ENCODE data around the gene ARIH2.

Gene ARIH2

GRCh38 chr3:48938156-48938555, 19.5 kb downstream of the ARIH2 start:
- no peak for DNase-seq
- Histone ChIP-seq H2BK5ac (ENCODE audit: low read depth, low read length, poor library complexity, severe bottlenecking) (no peak overlapping the region), H3K4me3 (ENCODE audit: insufficient read depth in 1 of 2, low read depth in 1 of 2, low read length in 2 of 2) (no peak overlapping the region), H3K4ac (ENCODE audit: low read depth in 1 of 2, low read length in 2 of 2) (no peak overlapping the region), H3K27me3 (ENCODE audit: control insufficient read depth in 1 of 2, insufficient read depth in 1 of 2, low read length in 2 of 2) (no peaks in the 10 kb centered on the region), H3K4me1 (ENCODE audit: control insufficient read depth, insufficient read depth, low read depth, low read length) (no peaks in the 10 kb centered on the region), H3K23ac (ENCODE audit: low read length in 2 of 2) (no peak overlapping the region), H3K36me3 (ENCODE audit: control insufficient read depth in 1 of 2, insufficient read depth in 2 of 2, low read depth in 1 of 2, low read length in 2 of 2) (peaks cover 5 to 32% of the 10 kb centered on the region in 2 experiments), H3K79me1 (replicated peaks; ENCODE audit: low read length, poor library complexity, severe bottlenecking) (peaks cover 9% of the 10 kb centered on the region), H3K14ac (ENCODE audit: low read length in 2 of 2) (no peak overlapping the region), H2BK15ac (ENCODE audit: low read depth, poor library complexity, severe bottlenecking) (no peak overlapping the region), H3K27ac (ENCODE audit: low read length, poor library complexity, severe bottlenecking) (no peak overlapping the region), H4K91ac (ENCODE audit: low read length) (no peak overlapping the region), H3K4me2 (ENCODE audit: low read length, poor library complexity, severe bottlenecking) (no peak overlapping the region), H4K8ac (ENCODE audit: low read length) (no peak overlapping the region), H2AK5ac (ENCODE audit: low read length, severe bottlenecking) (no peak overlapping the region), H3K18ac (ENCODE audit: low read depth in 1 of 2, low read length in 2 of 2) (no peak overlapping the region), H2BK120ac (ENCODE audit: low read depth, low read length) (no peak overlapping the region), H3K9ac (ENCODE audit: low read length) (no peak overlapping the region), H2BK12ac (ENCODE audit: low read length in 2 of 2) (no peak overlapping the region), H2AFZ (ENCODE audit: low read depth, low read length) (no peak overlapping the region), H3K9me3 (ENCODE audit: control insufficient read depth, low read length) (no peaks in the 10 kb centered on the region)

- Histone ChIP-seq H4K8ac (ENCODE audit: low read length) (no peak overlapping the region), H2AK5ac (ENCODE audit: low read length, severe bottlenecking) (no peak overlapping the region), H3K36me3 (ENCODE audit: control insufficient read depth in 1 of 2, insufficient read depth in 2 of 2, low read depth in 1 of 2, low read length in 2 of 2) (peaks cover under 1 to 36% of the 10 kb centered on the region in 2 experiments), H2BK12ac (ENCODE audit: low read length in 2 of 2) (no peak overlapping the region), H3K23ac (ENCODE audit: low read length in 2 of 2) (no peak overlapping the region), H3K4me3 (ENCODE audit: insufficient read depth in 1 of 2, low read depth in 1 of 2, low read length in 2 of 2) (no peak overlapping the region), H3K4me1 (ENCODE audit: control insufficient read depth, insufficient read depth, low read depth, low read length) (no peaks in the 10 kb centered on the region), H3K27me3 (ENCODE audit: control insufficient read depth in 1 of 2, insufficient read depth in 1 of 2, low read length in 2 of 2) (no peaks in the 10 kb centered on the region), H3K9me3 (ENCODE audit: control insufficient read depth, low read length) (no peaks in the 10 kb centered on the region), H3K18ac (ENCODE audit: low read depth in 1 of 2, low read length in 2 of 2) (no peak overlapping the region), H2BK120ac (ENCODE audit: low read depth, low read length) (no peak overlapping the region), H3K4ac (ENCODE audit: low read depth in 1 of 2, low read length in 2 of 2) (no peak overlapping the region), H2BK15ac (ENCODE audit: low read depth, poor library complexity, severe bottlenecking) (no peak overlapping the region), H3K27ac (ENCODE audit: low read length, poor library complexity, severe bottlenecking) (no peak overlapping the region), H3K14ac (ENCODE audit: low read length in 2 of 2) (no peak overlapping the region), H2AFZ (ENCODE audit: low read depth, low read length) (no peak overlapping the region), H2BK5ac (ENCODE audit: low read depth, low read length, poor library complexity, severe bottlenecking) (no peak overlapping the region), H3K9ac (ENCODE audit: low read length) (no peak overlapping the region), H4K91ac (ENCODE audit: low read length) (no peak overlapping the region), H3K79me1 (replicated peaks; ENCODE audit: low read length, poor library complexity, severe bottlenecking) (peaks cover 11% of the 10 kb centered on the region), H3K4me2 (ENCODE audit: low read length, poor library complexity, severe bottlenecking) (no peak overlapping the region)
- WGBS, result 100% methylated on average over 3 of the region's 3 CpGs
- DNase-seq, result no peak
Observed at GRCh38 chr3:48938689-48939088, 20.0 kb downstream of the ARIH2 start.

- H2AFZ ChIP-seq (ENCODE audit: low read depth, low read length), result no peak overlapping the region
- no peak overlapping the region for H3K23ac ChIP-seq (ENCODE audit: low read length in 2 of 2)
- no peak overlapping the region for H4K91ac ChIP-seq (ENCODE audit: low read length)
- H4K8ac ChIP-seq (ENCODE audit: low read length), result no peak overlapping the region
- H2AK5ac ChIP-seq (ENCODE audit: low read length, severe bottlenecking), result no peak overlapping the region
- H3K27me3 ChIP-seq (ENCODE audit: control insufficient read depth in 1 of 2, insufficient read depth in 1 of 2, low read length in 2 of 2), result no peaks in the 10 kb centered on the region
- no peaks in the 10 kb centered on the region for H3K9me3 ChIP-seq (ENCODE audit: control insufficient read depth, low read length)
- no peak overlapping the region for H2BK5ac ChIP-seq (ENCODE audit: low read depth, low read length, poor library complexity, severe bottlenecking)
- 91% methylated on average over 2 of the region's 2 CpGs for WGBS
- H3K14ac ChIP-seq (ENCODE audit: low read length in 2 of 2), result no peak overlapping the region
- no peak overlapping the region for H3K4me3 ChIP-seq (ENCODE audit: insufficient read depth in 1 of 2, low read depth in 1 of 2, low read length in 2 of 2)
- no peak overlapping the region for H2BK15ac ChIP-seq (ENCODE audit: low read depth, poor library complexity, severe bottlenecking)
- H3K27ac ChIP-seq (ENCODE audit: low read length, poor library complexity, severe bottlenecking), result no peak overlapping the region
- no peak overlapping the region for H2BK12ac ChIP-seq (ENCODE audit: low read length in 2 of 2)
- H3K9ac ChIP-seq (ENCODE audit: low read length), result no peak overlapping the region
- H3K4me1 ChIP-seq (ENCODE audit: control insufficient read depth, insufficient read depth, low read depth, low read length), result peaks cover 3% of the 10 kb centered on the region
- H3K18ac ChIP-seq (ENCODE audit: low read depth in 1 of 2, low read length in 2 of 2), result no peak overlapping the region
- peaks cover 0 to 8% of the 10 kb centered on the region in 2 experiments for H3K36me3 ChIP-seq (ENCODE audit: control insufficient read depth in 1 of 2, insufficient read depth in 2 of 2, low read depth in 1 of 2, low read length in 2 of 2)
- H2BK120ac ChIP-seq (ENCODE audit: low read depth, low read length), result no peak overlapping the region
- H3K79me1 ChIP-seq (replicated peaks; ENCODE audit: low read length, poor library complexity, severe bottlenecking), result peaks cover 27% of the 10 kb centered on the region
- no peak for DNase-seq
- no peak overlapping the region for H3K4me2 ChIP-seq (ENCODE audit: low read length, poor library complexity, severe bottlenecking)
- H3K4ac ChIP-seq (ENCODE audit: low read depth in 1 of 2, low read length in 2 of 2), result no peak overlapping the region
Observed at GRCh38 chr3:48945432-48945831, 26.8 kb downstream of the ARIH2 start.

- no peak overlapping the region for H2AK5ac ChIP-seq (ENCODE audit: low read length, severe bottlenecking)
Observed at GRCh38 chr3:48945891-48946549, 27.4 kb downstream of the ARIH2 start.

More at GRCh38 chr3:48945891-48946549, 27.4 kb downstream of the ARIH2 start:
- Histone ChIP-seq H3K27me3 (ENCODE audit: control insufficient read depth in 1 of 2, insufficient read depth in 1 of 2, low read length in 2 of 2) (no peaks in the 10 kb centered on the region), H2BK15ac (ENCODE audit: low read depth, poor library complexity, severe bottlenecking) (no peak overlapping the region), H3K4me1 (ENCODE audit: control insufficient read depth, insufficient read depth, low read depth, low read length) (peaks cover 3% of the 10 kb centered on the region), H4K8ac (ENCODE audit: low read length) (no peak overlapping the region), H2AFZ (ENCODE audit: low read depth, low read length) (no peak overlapping the region), H3K9me3 (ENCODE audit: control insufficient read depth, low read length) (no peaks in the 10 kb centered on the region), H3K9ac (ENCODE audit: low read length) (no peak overlapping the region), H3K23ac (ENCODE audit: low read length in 2 of 2) (no peak overlapping the region), H2BK12ac (ENCODE audit: low read length in 2 of 2) (no peak overlapping the region), H3K79me1 (replicated peaks; ENCODE audit: low read length, poor library complexity, severe bottlenecking) (peaks cover 27% of the 10 kb centered on the region), H2BK5ac (ENCODE audit: low read depth, low read length, poor library complexity, severe bottlenecking) (no peak overlapping the region), H3K36me3 (ENCODE audit: control insufficient read depth in 1 of 2, insufficient read depth in 2 of 2, low read depth in 1 of 2, low read length in 2 of 2) (peaks cover 0 to 8% of the 10 kb centered on the region in 2 experiments), H3K18ac (ENCODE audit: low read depth in 1 of 2, low read length in 2 of 2) (no peak overlapping the region), H3K4me2 (ENCODE audit: low read length, poor library complexity, severe bottlenecking) (no peak overlapping the region), H3K4me3 (ENCODE audit: insufficient read depth in 1 of 2, low read depth in 1 of 2, low read length in 2 of 2) (no peak overlapping the region), H4K91ac (ENCODE audit: low read length) (no peak overlapping the region), H3K14ac (ENCODE audit: low read length in 2 of 2) (no peak overlapping the region), H3K27ac (ENCODE audit: low read length, poor library complexity, severe bottlenecking) (no peak overlapping the region), H3K4ac (ENCODE audit: low read depth in 1 of 2, low read length in 2 of 2) (no peak overlapping the region), H2BK120ac (ENCODE audit: low read depth, low read length) (no peak overlapping the region)
- no peak for DNase-seq
- 90% methylated on average over 2 of the region's 4 CpGs for WGBS

All from mesenchymal stem cell (in vitro differentiated cells and primary cell).